GM12878 (cell line): ENCODE data around the gene DDAH1. TPM values are rescaled to one million over a fixed set of nuclear protein-coding genes. Genes with fewer than 3 reads are reported as not detected.

Experiments used
- ATAC-seq: fragments of 200-7000 bp; cut with Tn5 transposase; 3 replicates; pipeline ENCODE4 v1.9.1; 2020; ENCODE audit warnings: mild to moderate bottlenecking, moderate library complexity
- BruUV-seq: library from RNA; stranded (reverse); fragments of 400-500 nt; replicated peaks from 2 replicates; lab custom pipeline; 2021; lab: Mats Ljungman, UMichigan
- CTCF ChIA-PET: fragments of 300-600 bp; sonication (Branson Sonifier 250); formaldehyde crosslinking; extraction: SDS; loops from one replicate; lab custom pipeline; 2021; ENCODE audit warnings: inconsistent platforms; lab: Yijun Ruan, JAX
- POLR2A ChIA-PET: fragments of 350-600 bp; formaldehyde crosslinking; extraction: SDS; loops from one replicate; lab custom pipeline; 2021; ENCODE audit warnings: inconsistent platforms; lab: Charles Lee
- RAD21 ChIA-PET: fragments of 300-600 bp; sonication (Branson Sonifier 250); formaldehyde crosslinking; loops from one replicate; lab custom pipeline; 2023; ENCODE audit warnings: antibody characterized with exemption; ENCODE audit not compliant: unreplicated experiment; lab: Charles Lee
- SMC1A ChIA-PET: fragments of 300-600 bp; sonication (Branson Sonifier 250); formaldehyde crosslinking; loops from one replicate; lab custom pipeline; 2023; ENCODE audit not compliant: unreplicated experiment, uncharacterized antibody; lab: Charles Lee
- DNase-seq: peaks from one replicate; pipeline ENCODE4 v3.0.0-alpha.2; 2011; ENCODE audit warnings: low read depth, low spot score
- FAIRE-seq: peaks from 3 replicates; lab custom pipeline; 2011; peaks lifted over from hg19 to GRCh38; lab: Jason Lieb, UNC
- H2AFZ ChIP-seq: 2 replicates; pipeline ENCODE4 v1.6.0; 2011; ENCODE audit warnings: low read depth, low read length, control low read depth; ENCODE audit not compliant: control insufficient read depth
- H3K27ac ChIP-seq: 2 replicates; pipeline ENCODE4 v1.5.1; 2011; ENCODE audit warnings: control low read depth; ENCODE audit not compliant: control insufficient read depth, insufficient read depth
- H3K27me3 ChIP-seq, 2 experiments: replicated peaks in 1 of 2; 2 replicates each; pipeline versions ENCODE4 v1.6.0 to v1.6.1; 2011; ENCODE audit warnings: low read length in 1 of 2; ENCODE audit not compliant: control insufficient read depth in 2 of 2, insufficient read depth in 2 of 2
- H3K36me3 ChIP-seq, 2 experiments: 2 replicates each; pipeline ENCODE4 v1.5.1; 2011; ENCODE audit warnings: low read length in 1 of 2; ENCODE audit not compliant: control insufficient read depth in 2 of 2, insufficient read depth in 2 of 2
- H3K4me1 ChIP-seq: 2 replicates; pipeline ENCODE4 v1.6.1; 2011; ENCODE audit warnings: mild to moderate bottlenecking, low read length, moderate library complexity, mixed read lengths; ENCODE audit not compliant: control insufficient read depth, insufficient read depth
- H3K4me2 ChIP-seq: 2 replicates; pipeline ENCODE4 v1.6.0; 2011; ENCODE audit warnings: control low read depth; ENCODE audit not compliant: control insufficient read depth, insufficient read depth
- H3K4me3 ChIP-seq: fragments of 200-600 bp; sonication (generic); 2 replicates; pipeline ENCODE4 v1.5.1; 2016
- H3K79me2 ChIP-seq: 2 replicates; pipeline ENCODE4 v1.6.0; 2011; ENCODE audit warnings: low read length; ENCODE audit not compliant: control insufficient read depth, insufficient read depth
- H3K9ac ChIP-seq: 2 replicates; pipeline ENCODE4 v1.8.0; 2011; ENCODE audit warnings: low read length, control low read depth, mixed read lengths; ENCODE audit not compliant: control insufficient read depth, insufficient read depth
- H3K9me3 ChIP-seq: replicated peaks from 3 replicates; pipeline ENCODE4 v1.5.1; 2011; ENCODE audit warnings: mild to moderate bottlenecking, low read length; ENCODE audit not compliant: control insufficient read depth, insufficient read depth
- H4K20me1 ChIP-seq: 2 replicates; pipeline ENCODE4 v1.6.0; 2011; ENCODE audit not compliant: control insufficient read depth, insufficient read depth
- BACH1 ChIP-seq: fragments of 450-650 bp; IDR thresholded peaks from 2 replicates; pipeline ENCODE4 v1.6.1; 2017; ENCODE audit warnings: mild to moderate bottlenecking, borderline replicate concordance
- CBFB ChIP-seq: IDR thresholded peaks from 2 replicates; pipeline ENCODE4 v1.6.1; 2016; ENCODE audit warnings: antibody characterized with exemption, low read depth
- CHD4 ChIP-seq: fragments of 200-600 bp; sonication (generic); IDR thresholded peaks from 2 replicates; pipeline ENCODE4 v1.6.1; 2016; ENCODE audit warnings: mild to moderate bottlenecking
- EZH2 ChIP-seq: IDR thresholded peaks from 2 replicates; pipeline ENCODE4 v1.6.1; 2012; ENCODE audit warnings: low read depth, mild to moderate bottlenecking, control low read depth, inconsistent platforms, low read length, borderline replicate concordance; ENCODE audit not compliant: control insufficient read depth
- FOXK2 ChIP-seq: fragments of 450-650 bp; IDR thresholded peaks from 2 replicates; pipeline ENCODE4 v1.6.1; 2017; ENCODE audit warnings: mild to moderate bottlenecking, moderate library complexity
- GATAD2B ChIP-seq: fragments of 450-650 bp; conservative IDR thresholded peaks from 2 replicates; pipeline ENCODE4 v1.6.1; 2017; ENCODE audit warnings: low read depth, mild to moderate bottlenecking, moderate library complexity
- HDGF ChIP-seq: fragments of 450-650 bp; IDR thresholded peaks from 2 replicates; pipeline ENCODE4 v1.6.1; 2016; ENCODE audit warnings: antibody characterized with exemption
- KAT2A ChIP-seq: conservative IDR thresholded peaks from 2 replicates; pipeline ENCODE4 v1.6.1; 2011; ENCODE audit warnings: low read depth, low read length; ENCODE audit not compliant: control insufficient read depth
- MXI1 ChIP-seq: fragments of 150-350 bp; IDR thresholded peaks from 2 replicates; pipeline ENCODE4 v1.6.1; 2011; ENCODE audit warnings: low read depth, mild to moderate bottlenecking, inconsistent platforms, low read length, improper control_type of control experiment
- NRF1 ChIP-seq: conservative IDR thresholded peaks from 2 replicates; pipeline ENCODE4 v1.6.1; 2011; ENCODE audit warnings: mild to moderate bottlenecking, low read depth, low read length, improper control_type of control experiment
- RBBP5 ChIP-seq: fragments of 200-600 bp; sonication (generic); conservative IDR thresholded peaks from 2 replicates; pipeline ENCODE4 v1.6.1; 2016
- RUNX3 ChIP-seq: IDR thresholded peaks from 2 replicates; pipeline ENCODE4 v1.6.1; 2012; ENCODE audit warnings: low read length, inconsistent platforms
- SREBF1 ChIP-seq: IDR thresholded peaks from 2 replicates; pipeline ENCODE4 v1.6.1; 2012; ENCODE audit warnings: mild to moderate bottlenecking, low read length
- TCF3 ChIP-seq: IDR thresholded peaks from 2 replicates; pipeline ENCODE4 v1.6.1; 2012; ENCODE audit warnings: low read depth, mild to moderate bottlenecking, low read length, borderline replicate concordance; ENCODE audit not compliant: insufficient read depth
- TCF7 ChIP-seq: IDR thresholded peaks from 2 replicates; pipeline ENCODE4 v1.6.1; 2014; ENCODE audit warnings: antibody characterized with exemption, borderline replicate concordance
- ZNF622 ChIP-seq: fragments of 450-650 bp; IDR thresholded peaks from 2 replicates; pipeline ENCODE4 v1.6.1; 2017; ENCODE audit warnings: mild to moderate bottlenecking, inconsistent platforms
- WGBS: methylation state at CpG from one replicate; pipeline ENCODE4 v1.1.6; 2016; ENCODE audit warnings: low lambda C conversion rate; ENCODE audit not compliant: insufficient replicate concordance, insufficient coverage; ENCODE audit errors: missing lambda C conversion rate; 5-methylcytosine and 5-hydroxymethylcytosine counted together
- in situ Hi-C: fragments of 300-500 bp; cut with MboI; formaldehyde crosslinking; loops from 9 replicates; pipeline ENCODE4 v1.14.3; 2018; ENCODE audit warnings: mixed read lengths
- intact Hi-C: fragments of 100-400 bp; cut with micrococcal nuclease; formaldehyde crosslinking; loops from one replicate; pipeline ENCODE4 v1.14.2; 2022; ENCODE audit not compliant: unreplicated experiment
- polyA plus RNA-seq, 11 experiments: library from polyadenylated mRNA; depleted of rRNA in 4 of 11; unstranded in 6 of 11; stranded (reverse) in 5 of 11; fragments of >200 nt; fragmentation: Nextera tagmentation in 4 of 11; fragmentation: Illumina TruSeq in 1 of 11; extraction: Ambion mirVana in 4 of 11; extraction: Trizol in 1 of 11; gene quantifications; 1 replicate in 1 of 11; 2 replicates in 10 of 11; pipeline versions ENCODE4 v1.2.1 to v1.2.3, GENCODE V29; 2011 to 2016; ENCODE audit warnings: inconsistent platforms in 2 of 11, missing spikeins in 2 of 11, low read depth in 1 of 11
- total RNA-seq, 4 experiments: library from RNA; depleted of rRNA in 3 of 4; stranded (reverse); fragments of >200 nt in 3 of 4; fragmentation: Illumina TruSeq in 1 of 4; extraction: Trizol in 1 of 4; gene quantifications; 2 replicates each; pipeline versions ENCODE4 v1.2.1 to v1.2.3, GENCODE V29; 2013 to 2021
- TF ChIP-seq, protein P1 (sequence below): fragments of 150-350 bp; IDR thresholded peaks from 2 replicates; pipeline ENCODE4 v1.6.1; 2014; ENCODE audit warnings: mild to moderate bottlenecking, low read depth, low read length
- TF ChIP-seq, protein P2 (sequence below): IDR thresholded peaks from 2 replicates; pipeline ENCODE4 v1.6.1; 2011; ENCODE audit warnings: low read depth, low read length, improper control_type of control experiment, borderline replicate concordance

DDAH1 gene
- total and polyA plus RNA-seq, 10 of the 15 experiments (the other 5 are each of a cell fraction or from before 2014, with no cell fraction given), result 0.07 to 0.88 (median 0.27) TPM; not detected in 6

DNA sequence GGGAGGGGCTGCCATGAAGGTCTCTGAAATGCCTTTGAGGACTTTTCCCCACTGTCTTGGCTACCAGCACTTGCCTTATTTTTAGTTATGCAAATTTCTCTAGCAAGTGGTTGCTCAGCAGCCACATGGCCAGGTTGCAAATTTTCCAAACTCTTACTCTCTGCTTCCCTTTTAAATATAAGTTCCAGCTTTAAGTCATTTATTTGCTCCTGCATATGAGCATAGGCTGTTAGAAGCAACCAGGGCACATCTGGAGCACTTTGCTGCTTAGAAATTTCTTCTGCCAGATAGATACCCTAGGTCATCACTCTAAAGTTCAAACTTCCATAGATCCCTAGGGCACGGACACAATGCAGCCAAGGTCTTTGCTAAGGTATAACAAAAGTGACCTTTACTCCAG is 44.8 kb downstream of the DDAH1 start:
- in situ Hi-C loops, result no loop called here
- ChIA-PET POLR2A (no interaction called here), CTCF (no interaction called here), RAD21 (no interaction called here), SMC1A (no interaction called here)
- FAIRE-seq (no peak), ATAC-seq (no peak), DNase-seq (no peak)
- Histone ChIP-seq H3K4me1 (no peaks in the 10 kb centered on the region), H3K27ac (no peak overlapping the region), H4K20me1 (no peaks in the 10 kb centered on the region), H3K9ac (no peak overlapping the region), H3K9me3 (no peaks in the 10 kb centered on the region), H3K27me3 (no peaks in the 10 kb centered on the region), H2AFZ (no peak overlapping the region), H3K36me3 (no peaks in the 10 kb centered on the region), H3K4me2 (no peak overlapping the region), H3K79me2 (no peaks in the 10 kb centered on the region), H3K4me3 (no peak overlapping the region)
- TF ChIP-seq, protein P1, sequence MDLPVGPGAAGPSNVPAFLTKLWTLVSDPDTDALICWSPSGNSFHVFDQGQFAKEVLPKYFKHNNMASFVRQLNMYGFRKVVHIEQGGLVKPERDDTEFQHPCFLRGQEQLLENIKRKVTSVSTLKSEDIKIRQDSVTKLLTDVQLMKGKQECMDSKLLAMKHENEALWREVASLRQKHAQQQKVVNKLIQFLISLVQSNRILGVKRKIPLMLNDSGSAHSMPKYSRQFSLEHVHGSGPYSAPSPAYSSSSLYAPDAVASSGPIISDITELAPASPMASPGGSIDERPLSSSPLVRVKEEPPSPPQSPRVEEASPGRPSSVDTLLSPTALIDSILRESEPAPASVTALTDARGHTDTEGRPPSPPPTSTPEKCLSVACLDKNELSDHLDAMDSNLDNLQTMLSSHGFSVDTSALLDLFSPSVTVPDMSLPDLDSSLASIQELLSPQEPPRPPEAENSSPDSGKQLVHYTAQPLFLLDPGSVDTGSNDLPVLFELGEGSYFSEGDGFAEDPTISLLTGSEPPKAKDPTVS, result no peak
- TF ChIP-seq, protein P2, sequence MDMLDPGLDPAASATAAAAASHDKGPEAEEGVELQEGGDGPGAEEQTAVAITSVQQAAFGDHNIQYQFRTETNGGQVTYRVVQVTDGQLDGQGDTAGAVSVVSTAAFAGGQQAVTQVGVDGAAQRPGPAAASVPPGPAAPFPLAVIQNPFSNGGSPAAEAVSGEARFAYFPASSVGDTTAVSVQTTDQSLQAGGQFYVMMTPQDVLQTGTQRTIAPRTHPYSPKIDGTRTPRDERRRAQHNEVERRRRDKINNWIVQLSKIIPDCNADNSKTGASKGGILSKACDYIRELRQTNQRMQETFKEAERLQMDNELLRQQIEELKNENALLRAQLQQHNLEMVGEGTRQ, result no peak
- TF ChIP-seq NRF1, result no peak
- no peak for TF ChIP-seq FOXK2
- TF ChIP-seq SREBF1, result no peak
- TF ChIP-seq TCF7, result no peak
- no peak for TF ChIP-seq KAT2A
- TF ChIP-seq TCF3, result no peak
- no peak for TF ChIP-seq HDGF
- no peak for TF ChIP-seq CBFB
- no peak for TF ChIP-seq BACH1
- TF ChIP-seq RBBP5, result no peak
- TF ChIP-seq CHD4, result no peak
- TF ChIP-seq EZH2, result no peak
- no peak for TF ChIP-seq ZNF622
- no peak for TF ChIP-seq MXI1
- TF ChIP-seq GATAD2B, result no peak
- TF ChIP-seq RUNX3, result no peak
- no TSS peak for BruUV-seq
- 0% methylated on average over 1 of the region's 1 CpG for WGBS
- intact Hi-C loops, result no loop called here
